Breast epithelium (tissue), 3 donors: Measurements from ENCODE around the gene HMX3.

ENCODE experiments used
- POLR2A ChIP-seq: fragments of 450-650 bp; IDR thresholded peaks from one replicate; pipeline ENCODE4 v1.6.1; 2016; ENCODE audit warnings: antibody characterized with exemption, mild to moderate bottlenecking, moderate library complexity
- POLR2AphosphoS5 ChIP-seq, 3 donors: sonication (generic); formaldehyde crosslinking; IDR thresholded peaks; one replicate each; pipeline ENCODE4 v1.6.1; 2017; ENCODE audit warnings: antibody characterized with exemption in 3 of 3

GRCh38 chr10:123101872-123102271, 33.9 kb upstream of the HMX3 start:
- TF ChIP-seq POLR2A = no peak
- TF ChIP-seq POLR2AphosphoS5 (IDR thresholded peaks at IDR 0.05) = no peak
